ENCODE measurements around the gene TMC5.

- TF ChIP-seq EZH2 (IDR thresholded peaks at IDR 0.05) (no peak), CTCF (IDR thresholded peaks at IDR 0.05) (no peak), EZH2phosphoT487 (IDR thresholded peaks at IDR 0.05) (no peak)
Measured at GRCh38 chr16:19424478-19424877, 6.8 kb downstream of the TMC5 start.

Data from neural progenitor cell (in vitro differentiated cells).